Daoy (cell line): Measurements from ENCODE around the gene NFATC2. TPM values are rescaled to one million over a fixed set of nuclear protein-coding genes. Genes with fewer than 3 reads are reported as not detected.
"Not testable (repeated sequence)": the region's sequence is repeated elsewhere in the genome, so short reads cannot be mapped to it uniquely, and the experiment has no call there.

ENCODE experiments used
- DNase-seq: peaks from one replicate; pipeline ENCODE4 v3.0.0-alpha.2; 2015; ENCODE audit warnings: low read depth
- total RNA-seq: library from RNA; depleted of rRNA; stranded (reverse); fragments of >200 nt; shearing (Covaris generic); gene quantifications from 2 replicates; pipeline ENCODE4 v1.2.3, GENCODE V29; 2014

Gene NFATC2
- total RNA-seq, 1 experiment from 2014 or later: 0.40 TPM

GRCh38 chr20:51470499-51470820 is 72.1 kb downstream of the NFATC2 start:
- no peak for DNase-seq

- DNase-seq: no peak
These were observed 72.7 kb downstream of the NFATC2 start for GRCh38 chr20:51469578-51470498.

GRCh38 chr20:51469046-51469445 is 73.5 kb downstream of the NFATC2 start:
- DNase-seq: no peak

- no peak for DNase-seq
These were observed 73.9 kb downstream of the NFATC2 start for GRCh38 chr20:51468636-51469035.

GRCh38 chr20:51467956-51468626 is 74.4 kb downstream of the NFATC2 start:
- no peak for DNase-seq

GRCh38 chr20:51463998-51464397 is 78.5 kb downstream of the NFATC2 start:
- no peak for DNase-seq

- no peak for DNase-seq
These were observed 79.0 kb downstream of the NFATC2 start for GRCh38 chr20:51463560-51463959.

GRCh38 chr20:51462566-51463276 is 79.8 kb downstream of the NFATC2 start:
- no peak for DNase-seq

GRCh38 chr20:51461846-51462245 is 80.7 kb downstream of the NFATC2 start:
- not testable (repeated sequence) for DNase-seq

GRCh38 chr20:51461306-51461705 is 81.2 kb downstream of the NFATC2 start:
- DNase-seq: no peak

- DNase-seq: no peak
These were observed 81.8 kb downstream of the NFATC2 start for GRCh38 chr20:51460569-51461265.

GRCh38 chr20:51460163-51460562 is 82.4 kb downstream of the NFATC2 start:
- no peak for DNase-seq

GRCh38 chr20:51458751-51459439 is 83.6 kb downstream of the NFATC2 start:
- no peak for DNase-seq

GRCh38 chr20:51457533-51457932 is 85.0 kb downstream of the NFATC2 start:
- no peak for DNase-seq

- DNase-seq: peak; percentile 98
These were observed 85.7 kb downstream of the NFATC2 start for GRCh38 chr20:51456511-51457509.

GRCh38 chr20:51454250-51454865 is 88.2 kb downstream of the NFATC2 start:
- no peak for DNase-seq

GRCh38 chr20:51452734-51453365 is 89.7 kb downstream of the NFATC2 start:
- no peak for DNase-seq

- DNase-seq: no peak
These were observed 90.4 kb downstream of the NFATC2 start for GRCh38 chr20:51452091-51452613.

- no peak for DNase-seq
These were observed 91.0 kb downstream of the NFATC2 start for GRCh38 chr20:51451484-51451883.
